Measurements from ENCODE around the gene STON1.
"Not testable (repeated sequence)": the region's sequence is repeated elsewhere in the genome, so short reads cannot be mapped to it uniquely, and the experiment has no call there.

STON1 gene

DNA sequence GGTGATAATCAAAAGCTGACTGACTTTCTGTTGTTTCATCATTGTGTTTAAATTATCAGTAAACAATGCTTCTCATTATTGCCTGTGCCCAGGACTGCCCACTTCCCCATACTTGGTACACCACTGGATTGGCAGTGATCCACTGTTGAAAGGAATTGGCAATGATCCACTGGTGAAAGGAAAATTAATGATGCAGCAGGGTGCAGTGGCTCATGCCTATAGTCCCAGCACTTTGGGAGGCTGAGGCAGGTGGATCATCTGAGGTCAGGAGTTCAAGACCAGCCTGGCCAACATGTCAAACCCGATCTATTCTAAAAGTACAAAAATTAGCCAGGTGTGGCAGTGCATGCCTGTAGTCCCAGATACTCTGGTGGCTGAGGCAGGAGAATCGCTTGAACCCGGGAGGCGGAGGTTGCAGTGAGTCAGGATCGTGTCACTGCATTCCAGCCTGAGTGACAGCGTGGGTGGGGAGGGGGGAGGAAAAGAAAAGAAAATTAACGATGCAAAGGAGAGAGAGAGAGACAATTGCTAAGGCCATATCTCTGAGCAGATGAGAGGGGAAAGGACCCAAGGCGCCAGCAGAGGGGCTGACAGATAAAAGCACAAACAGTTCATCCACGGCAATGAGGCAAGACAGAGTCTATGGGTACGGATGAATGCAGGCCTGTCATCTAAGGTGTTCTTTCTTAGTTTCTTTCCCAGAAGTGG lies 77.5 kb downstream of the STON1 start:
- Histone ChIP-seq H3K27me3 (replicated peaks) (no peaks in the 10 kb centered on the region), H3K27ac (no peak overlapping the region), H3K36me3 (replicated peaks) (no peaks in the 10 kb centered on the region), H3K4me3 (ENCODE audit: low read depth, low read length) (no peak overlapping the region)
- DNase-seq: peak; percentile 43
- TF ChIP-seq, protein P1, sequence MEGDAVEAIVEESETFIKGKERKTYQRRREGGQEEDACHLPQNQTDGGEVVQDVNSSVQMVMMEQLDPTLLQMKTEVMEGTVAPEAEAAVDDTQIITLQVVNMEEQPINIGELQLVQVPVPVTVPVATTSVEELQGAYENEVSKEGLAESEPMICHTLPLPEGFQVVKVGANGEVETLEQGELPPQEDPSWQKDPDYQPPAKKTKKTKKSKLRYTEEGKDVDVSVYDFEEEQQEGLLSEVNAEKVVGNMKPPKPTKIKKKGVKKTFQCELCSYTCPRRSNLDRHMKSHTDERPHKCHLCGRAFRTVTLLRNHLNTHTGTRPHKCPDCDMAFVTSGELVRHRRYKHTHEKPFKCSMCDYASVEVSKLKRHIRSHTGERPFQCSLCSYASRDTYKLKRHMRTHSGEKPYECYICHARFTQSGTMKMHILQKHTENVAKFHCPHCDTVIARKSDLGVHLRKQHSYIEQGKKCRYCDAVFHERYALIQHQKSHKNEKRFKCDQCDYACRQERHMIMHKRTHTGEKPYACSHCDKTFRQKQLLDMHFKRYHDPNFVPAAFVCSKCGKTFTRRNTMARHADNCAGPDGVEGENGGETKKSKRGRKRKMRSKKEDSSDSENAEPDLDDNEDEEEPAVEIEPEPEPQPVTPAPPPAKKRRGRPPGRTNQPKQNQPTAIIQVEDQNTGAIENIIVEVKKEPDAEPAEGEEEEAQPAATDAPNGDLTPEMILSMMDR (IDR thresholded peaks at IDR 0.05; ENCODE audit: low read depth, low read length, missing control alignments): no peak
- in situ Hi-C loops (cut with HindIII; ENCODE audit: low pct_ligation_motif_present, low sequenced_read_pairs): no loop called here

DNA sequence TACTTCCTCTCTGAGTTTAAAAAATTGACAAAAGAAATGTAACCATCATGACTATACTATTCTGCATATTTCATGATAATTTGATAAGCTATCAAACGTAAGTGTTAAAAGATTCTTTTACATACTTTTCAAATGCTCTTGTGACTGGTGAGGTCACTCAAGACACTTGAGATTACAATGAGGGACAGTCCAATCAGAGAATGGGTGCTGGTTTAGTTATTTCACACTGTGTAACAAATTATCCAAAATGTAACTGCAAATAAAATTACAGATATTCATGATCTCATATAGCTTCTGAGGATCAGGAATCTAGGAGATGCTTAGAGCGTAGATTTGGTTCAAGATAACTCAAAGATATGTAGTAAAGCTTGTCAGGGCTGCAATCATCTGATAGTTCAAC lies 83.3 kb downstream of the STON1 start:
- DNase-seq: no peak
- no peaks in the 10 kb centered on the region for H3K36me3 ChIP-seq (replicated peaks)
- TF ChIP-seq, protein P1 (IDR thresholded peaks at IDR 0.05; ENCODE audit: low read depth, low read length, missing control alignments): no peak
- in situ Hi-C loops (cut with HindIII; ENCODE audit: low pct_ligation_motif_present, low sequenced_read_pairs): no loop called here
- no peak overlapping the region for H3K27ac ChIP-seq
- no peaks in the 10 kb centered on the region for H3K27me3 ChIP-seq (replicated peaks)
- no peak overlapping the region for H3K4me3 ChIP-seq (ENCODE audit: low read depth, low read length)

DNA sequence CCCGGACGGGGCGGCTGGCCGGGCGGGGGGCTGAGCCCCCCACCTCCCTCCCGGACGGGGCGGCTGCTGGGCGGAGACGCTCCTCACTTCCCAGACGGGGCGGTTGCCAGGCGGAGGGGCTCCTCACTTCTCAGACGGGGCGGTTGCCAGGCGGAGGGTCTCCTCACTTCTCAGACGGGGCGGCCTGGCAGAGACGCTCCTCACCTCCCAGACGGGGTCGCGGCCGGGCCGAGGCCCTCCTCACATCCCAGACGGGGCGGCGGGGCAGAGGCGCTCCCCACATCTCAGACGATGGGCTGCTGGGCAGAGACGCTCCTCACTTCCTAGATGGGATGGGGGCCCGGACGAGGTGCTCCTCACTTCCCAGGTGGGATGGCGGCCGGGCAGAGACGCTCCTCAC lies 84.6 kb downstream of the STON1 start:
- DNase-seq; in situ Hi-C loops (cut with HindIII; ENCODE audit: low pct_ligation_motif_present, low sequenced_read_pairs); H3K27ac ChIP-seq; H3K27me3 ChIP-seq (replicated peaks); H3K36me3 ChIP-seq (replicated peaks); H3K4me3 ChIP-seq (ENCODE audit: low read depth, low read length): not testable (repeated sequence)

DNA sequence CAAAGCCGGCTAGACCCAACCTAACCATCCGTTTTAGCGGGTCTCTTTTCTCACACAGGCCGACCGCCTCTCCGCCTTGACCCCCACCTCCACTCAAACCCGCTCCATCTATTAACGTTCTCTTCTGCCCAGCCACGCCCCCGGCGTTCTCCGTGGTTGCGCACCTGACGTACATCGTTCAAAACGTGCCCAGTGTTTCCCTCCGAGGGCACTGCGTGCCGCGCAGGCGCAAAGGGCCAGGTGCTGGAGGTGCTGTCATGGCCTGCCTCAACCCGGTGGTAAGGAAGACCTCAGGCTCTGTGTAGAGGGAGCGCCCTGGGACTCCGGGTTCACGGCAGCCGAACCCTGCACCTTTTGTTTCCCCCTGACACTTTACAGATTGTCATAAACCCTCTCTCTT lies 87.7 kb downstream of the STON1 start, which contains the start of gene GTF2A1L:
TSS of gene GTF2A1L (plus strand) at position 239 of the 400 bp plus-strand sequence. CDS start at position 258, 19 bp downstream.
- TF ChIP-seq, protein P1 (IDR thresholded peaks at IDR 0.05; ENCODE audit: low read depth, low read length, missing control alignments): no peak
- in situ Hi-C loops (cut with HindIII; ENCODE audit: low pct_ligation_motif_present, low sequenced_read_pairs): no loop called here
- DNase-seq: no peak
- Histone ChIP-seq H3K27ac (no peak within 1 kb of the TSS), H3K4me3 (ENCODE audit: low read depth, low read length) (no peak within 1 kb of the TSS), H3K27me3 (replicated peaks) (no peaks in the 10 kb centered on the region), H3K36me3 (replicated peaks) (no peaks in the 10 kb centered on the region)

DNA sequence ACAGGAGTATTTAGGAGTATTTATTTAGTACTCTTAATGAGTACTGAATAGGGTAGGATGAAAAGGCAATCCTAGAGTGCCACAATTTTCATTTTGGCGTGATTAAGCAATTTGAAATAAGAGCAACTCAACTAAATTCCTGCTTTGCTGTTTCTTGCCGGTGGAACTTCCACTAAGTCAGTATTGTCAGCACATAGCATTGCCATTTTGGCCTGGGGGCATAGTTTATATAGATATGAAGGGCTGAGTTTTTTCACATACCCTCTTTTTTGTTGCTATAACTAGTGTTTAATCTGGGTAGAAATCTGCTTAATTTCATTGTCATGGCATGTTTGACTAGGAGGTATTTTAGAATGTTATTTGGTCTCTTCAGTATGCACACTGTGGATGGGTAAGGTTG lies 89.6 kb downstream of the STON1 start:
- TF ChIP-seq, protein P1 (IDR thresholded peaks at IDR 0.05; ENCODE audit: low read depth, low read length, missing control alignments): no peak
- H3K27ac ChIP-seq: no peak overlapping the region
- no peak overlapping the region for H3K4me3 ChIP-seq (ENCODE audit: low read depth, low read length)
- DNase-seq: no peak
- H3K36me3 ChIP-seq (replicated peaks): no peaks in the 10 kb centered on the region
- no peaks in the 10 kb centered on the region for H3K27me3 ChIP-seq (replicated peaks)
- in situ Hi-C loops (cut with HindIII; ENCODE audit: low pct_ligation_motif_present, low sequenced_read_pairs): no loop called here

DNA sequence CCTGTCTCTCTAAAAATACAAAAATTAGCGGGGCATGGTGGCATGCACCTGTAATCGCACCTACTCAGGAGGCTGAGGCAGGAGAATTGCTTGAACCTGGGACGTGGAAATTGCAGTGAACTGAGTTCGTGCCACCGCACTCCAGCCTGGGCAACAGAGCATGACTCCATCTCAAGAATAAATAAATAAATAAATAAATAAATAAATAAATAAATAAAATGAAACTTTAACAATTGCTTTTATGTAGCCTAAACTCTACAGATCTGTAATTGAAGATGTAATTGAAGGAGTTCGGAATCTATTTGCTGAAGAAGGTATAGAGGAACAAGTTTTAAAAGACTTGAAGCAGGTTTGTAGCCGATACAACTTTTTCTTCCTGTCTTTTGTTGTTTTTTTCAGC lies 90.7 kb downstream of the STON1 start:
- DNase-seq: no peak
- H3K27me3 ChIP-seq (replicated peaks): no peaks in the 10 kb centered on the region
- in situ Hi-C loops (cut with HindIII; ENCODE audit: low pct_ligation_motif_present, low sequenced_read_pairs): no loop called here

DNA sequence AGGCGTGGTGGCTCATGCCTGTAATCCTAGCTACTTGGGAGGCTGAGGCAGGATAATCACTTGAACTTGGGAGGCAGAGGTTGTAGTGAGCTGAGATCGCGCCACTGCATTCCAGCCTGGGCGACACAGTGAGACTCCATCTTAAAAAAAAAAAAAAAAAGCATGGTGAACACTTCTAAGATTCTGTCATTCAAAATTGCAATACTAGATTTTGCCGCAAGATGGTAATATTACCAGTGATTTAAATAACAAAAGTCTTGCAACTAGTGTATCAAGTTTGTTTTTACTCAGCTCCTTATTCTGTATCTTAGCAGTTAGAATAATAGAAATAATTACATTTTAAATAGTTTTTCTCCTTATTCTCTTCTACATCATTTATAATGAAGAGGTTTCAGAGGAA lies 92.7 kb downstream of the STON1 start:
- H3K27me3 ChIP-seq (replicated peaks); H3K27ac ChIP-seq; H3K36me3 ChIP-seq (replicated peaks); DNase-seq; H3K4me3 ChIP-seq (ENCODE audit: low read depth, low read length); in situ Hi-C loops (cut with HindIII; ENCODE audit: low pct_ligation_motif_present, low sequenced_read_pairs): not testable (repeated sequence)

More for the DNA sequence above, 90.7 kb downstream of the STON1 start:
- no peak overlapping the region for H3K27ac ChIP-seq
- TF ChIP-seq, protein P1 (IDR thresholded peaks at IDR 0.05; ENCODE audit: low read depth, low read length, missing control alignments): no peak
- no peaks in the 10 kb centered on the region for H3K36me3 ChIP-seq (replicated peaks)
- H3K4me3 ChIP-seq (ENCODE audit: low read depth, low read length): no peak overlapping the region
